Cardiac muscle cell (in vitro differentiated cells and primary cell): ENCODE data around the gene NRL. TPM values are rescaled to one million over a fixed set of nuclear protein-coding genes. Genes with fewer than 3 reads are reported as not detected.

Experiments
- DNase-seq, 2 donors: peaks; one replicate each; pipeline versions ENCODE4 v3.0.0 to v3.0.0-alpha.2; 2010 to 2017; ENCODE audit warnings: low read depth in 1 of 2, low spot score in 1 of 2
- H3K27ac ChIP-seq: fragments of 200-600 bp; sonication (generic); 2 replicates; pipeline ENCODE4 v1.5.1; 2016
- H3K27me3 ChIP-seq: fragments of 200-600 bp; sonication (generic); 2 replicates; pipeline ENCODE4 v1.6.0; 2016; ENCODE audit warnings: control low read depth
- H3K36me3 ChIP-seq: fragments of 200-600 bp; sonication (generic); 2 replicates; pipeline ENCODE4 v1.5.1; 2016; ENCODE audit warnings: control low read depth
- H3K4me1 ChIP-seq: fragments of 200-600 bp; sonication (generic); 2 replicates; pipeline ENCODE4 v1.8.1; 2017; ENCODE audit warnings: low read depth, mild to moderate bottlenecking, mixed run types
- H3K4me3 ChIP-seq: fragments of 200-600 bp; sonication (generic); 2 replicates; pipeline ENCODE4 v1.5.1; 2016; ENCODE audit warnings: mild to moderate bottlenecking
- H3K9me3 ChIP-seq: fragments of 200-600 bp; sonication (generic); 2 replicates; pipeline ENCODE4 v1.5.1; 2017; ENCODE audit warnings: low read depth, mild to moderate bottlenecking, control low read depth
- polyA plus RNA-seq: library from polyadenylated mRNA; unstranded; fragments of >200 nt; fragmentation: Nextera tagmentation; extraction: Ambion mirVana; gene quantifications from 2 replicates; pipeline ENCODE4 v1.2.1, GENCODE V29; 2016
- total RNA-seq: library from RNA; depleted of rRNA; stranded (reverse); fragments of >200 nt; gene quantifications from 2 replicates; pipeline ENCODE4 v1.2.3, GENCODE V29; 2016
- TF ChIP-seq, protein P1 (sequence below): IDR thresholded peaks from 2 replicates; pipeline ENCODE4 v1.5.1; 2012; ENCODE audit warnings: low read depth, mild to moderate bottlenecking, low read length

NRL gene
- total and polyA plus RNA-seq, 2 experiments from 2014 or later: 4.2 to 5.1 TPM

DNA sequence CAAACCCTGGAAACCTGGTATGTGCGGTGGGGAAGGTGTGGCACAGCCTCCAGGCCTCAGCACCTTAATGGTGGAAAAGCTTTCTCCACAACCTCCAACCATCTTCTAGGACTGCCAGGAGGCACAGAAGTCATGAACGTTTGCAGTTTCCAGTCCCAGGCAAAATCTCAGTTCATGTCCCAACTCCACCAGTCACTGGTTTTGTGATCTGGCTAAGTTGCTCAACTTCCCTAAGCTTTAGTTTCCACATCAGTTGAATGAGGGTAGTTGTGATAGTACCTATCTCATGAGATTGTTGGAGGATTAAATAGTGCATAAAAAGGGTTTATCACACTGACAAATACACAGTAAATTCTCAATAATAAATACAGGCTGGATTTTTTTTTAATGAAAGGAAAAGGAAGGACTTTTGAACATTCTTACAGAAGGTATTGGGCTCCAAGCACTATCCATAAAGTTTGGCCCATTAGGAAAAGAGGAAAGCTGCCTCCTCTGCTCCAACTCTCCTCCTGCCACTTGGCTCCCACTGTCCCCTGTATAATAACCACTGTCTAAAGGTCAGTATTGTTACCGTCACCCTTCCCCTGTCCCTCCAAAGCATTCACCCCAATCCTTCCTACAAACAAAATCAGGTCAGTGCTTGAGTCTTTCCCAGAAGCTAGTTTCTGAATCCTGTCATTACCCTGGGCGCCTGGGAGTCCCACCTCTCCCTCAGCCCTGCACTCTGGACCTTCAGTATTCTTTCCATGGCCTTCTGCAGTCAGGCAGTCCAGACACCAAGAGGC is 14.4 kb downstream of the NRL start:
- Histone ChIP-seq H3K9me3 (no peaks in the 10 kb centered on the region), H3K27me3 (no peaks in the 10 kb centered on the region), H3K4me3 (no peak overlapping the region), H3K36me3 (no peaks in the 10 kb centered on the region), H3K27ac (no peak overlapping the region), H3K4me1 (peaks cover 1% of the 10 kb centered on the region)
- TF ChIP-seq, protein P1, sequence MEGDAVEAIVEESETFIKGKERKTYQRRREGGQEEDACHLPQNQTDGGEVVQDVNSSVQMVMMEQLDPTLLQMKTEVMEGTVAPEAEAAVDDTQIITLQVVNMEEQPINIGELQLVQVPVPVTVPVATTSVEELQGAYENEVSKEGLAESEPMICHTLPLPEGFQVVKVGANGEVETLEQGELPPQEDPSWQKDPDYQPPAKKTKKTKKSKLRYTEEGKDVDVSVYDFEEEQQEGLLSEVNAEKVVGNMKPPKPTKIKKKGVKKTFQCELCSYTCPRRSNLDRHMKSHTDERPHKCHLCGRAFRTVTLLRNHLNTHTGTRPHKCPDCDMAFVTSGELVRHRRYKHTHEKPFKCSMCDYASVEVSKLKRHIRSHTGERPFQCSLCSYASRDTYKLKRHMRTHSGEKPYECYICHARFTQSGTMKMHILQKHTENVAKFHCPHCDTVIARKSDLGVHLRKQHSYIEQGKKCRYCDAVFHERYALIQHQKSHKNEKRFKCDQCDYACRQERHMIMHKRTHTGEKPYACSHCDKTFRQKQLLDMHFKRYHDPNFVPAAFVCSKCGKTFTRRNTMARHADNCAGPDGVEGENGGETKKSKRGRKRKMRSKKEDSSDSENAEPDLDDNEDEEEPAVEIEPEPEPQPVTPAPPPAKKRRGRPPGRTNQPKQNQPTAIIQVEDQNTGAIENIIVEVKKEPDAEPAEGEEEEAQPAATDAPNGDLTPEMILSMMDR: no peak
- DNase-seq: no peak

DNA sequence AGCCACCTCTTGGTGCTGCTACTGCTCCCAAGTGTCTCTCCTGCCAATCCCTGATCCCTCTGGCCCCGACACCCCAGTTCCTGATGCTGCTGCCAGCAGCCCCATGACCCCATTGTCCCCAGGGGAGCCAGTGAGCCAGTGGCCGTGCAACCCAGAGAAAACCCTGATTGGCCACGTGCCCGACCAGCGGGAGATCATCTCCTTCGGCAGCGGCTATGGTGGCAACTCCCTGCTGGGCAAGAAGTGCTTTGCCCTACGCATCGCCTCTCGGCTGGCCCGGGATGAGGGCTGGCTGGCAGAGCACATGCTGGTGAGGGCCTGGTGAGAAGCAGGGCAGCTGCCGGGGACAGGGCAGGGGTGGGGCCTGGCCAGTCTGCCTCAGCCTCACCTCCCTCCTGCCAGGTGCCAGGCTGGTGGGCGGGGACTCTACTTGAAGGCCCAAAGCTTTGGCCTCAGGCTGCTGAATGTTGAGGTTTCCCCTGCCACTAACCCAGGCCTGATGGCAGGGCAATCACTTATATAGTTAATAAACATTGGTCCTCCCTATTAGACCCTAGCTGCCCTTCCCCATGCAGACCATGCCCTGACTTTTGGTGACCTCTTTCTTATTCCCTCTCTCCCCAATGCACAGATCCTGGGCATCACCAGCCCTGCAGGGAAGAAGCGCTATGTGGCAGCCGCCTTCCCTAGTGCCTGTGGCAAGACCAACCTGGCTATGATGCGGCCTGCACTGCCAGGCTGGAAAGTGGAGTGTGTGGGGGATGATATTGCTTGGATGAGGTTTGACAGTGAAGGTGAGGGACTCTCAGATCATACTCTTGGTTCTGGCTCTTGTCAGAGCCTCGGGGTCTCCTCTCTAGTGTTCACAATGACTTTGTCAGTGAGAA is 15.6 kb downstream of the NRL start:
- Histone ChIP-seq H3K4me1 (peaks cover 7% of the 10 kb centered on the region), H3K4me3 (no peak overlapping the region), H3K27me3 (no peaks in the 10 kb centered on the region), H3K36me3 (no peaks in the 10 kb centered on the region), H3K9me3 (no peaks in the 10 kb centered on the region), H3K27ac (no peak overlapping the region)
- TF ChIP-seq, protein P1: no peak
- no peak for DNase-seq

DNA sequence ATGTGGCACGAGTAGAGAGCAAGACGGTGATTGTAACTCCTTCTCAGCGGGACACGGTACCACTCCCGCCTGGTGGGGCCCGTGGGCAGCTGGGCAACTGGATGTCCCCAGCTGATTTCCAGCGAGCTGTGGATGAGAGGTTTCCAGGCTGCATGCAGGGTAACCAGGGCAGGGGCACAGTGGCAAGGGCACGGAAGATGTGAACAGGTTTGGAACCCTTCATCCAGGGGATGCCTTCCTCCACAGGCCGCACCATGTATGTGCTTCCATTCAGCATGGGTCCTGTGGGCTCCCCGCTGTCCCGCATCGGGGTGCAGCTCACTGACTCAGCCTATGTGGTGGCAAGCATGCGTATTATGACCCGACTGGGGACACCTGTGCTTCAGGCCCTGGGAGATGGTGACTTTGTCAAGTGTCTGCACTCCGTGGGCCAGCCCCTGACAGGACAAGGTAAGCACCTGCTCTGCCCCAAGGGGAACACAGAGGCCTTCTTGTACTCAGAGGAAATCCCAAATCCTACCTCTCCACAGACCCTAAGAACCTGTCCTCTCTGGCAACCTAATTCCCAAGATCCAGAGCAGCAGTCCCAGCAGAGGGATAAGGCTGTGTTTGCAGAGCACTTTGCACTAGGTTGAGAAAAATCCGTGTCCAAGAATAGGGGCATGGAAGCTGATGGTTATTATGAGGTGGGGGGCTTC is 16.4 kb downstream of the NRL start:
- H3K9me3 ChIP-seq: no peaks in the 10 kb centered on the region
- no peaks in the 10 kb centered on the region for H3K36me3 ChIP-seq
- H3K4me1 ChIP-seq: peaks cover 7% of the 10 kb centered on the region
- H3K27ac ChIP-seq: no peak overlapping the region
- H3K4me3 ChIP-seq: no peak overlapping the region
- H3K27me3 ChIP-seq: no peaks in the 10 kb centered on the region
- TF ChIP-seq, protein P1: no peak
- DNase-seq: no peak

DNA sequence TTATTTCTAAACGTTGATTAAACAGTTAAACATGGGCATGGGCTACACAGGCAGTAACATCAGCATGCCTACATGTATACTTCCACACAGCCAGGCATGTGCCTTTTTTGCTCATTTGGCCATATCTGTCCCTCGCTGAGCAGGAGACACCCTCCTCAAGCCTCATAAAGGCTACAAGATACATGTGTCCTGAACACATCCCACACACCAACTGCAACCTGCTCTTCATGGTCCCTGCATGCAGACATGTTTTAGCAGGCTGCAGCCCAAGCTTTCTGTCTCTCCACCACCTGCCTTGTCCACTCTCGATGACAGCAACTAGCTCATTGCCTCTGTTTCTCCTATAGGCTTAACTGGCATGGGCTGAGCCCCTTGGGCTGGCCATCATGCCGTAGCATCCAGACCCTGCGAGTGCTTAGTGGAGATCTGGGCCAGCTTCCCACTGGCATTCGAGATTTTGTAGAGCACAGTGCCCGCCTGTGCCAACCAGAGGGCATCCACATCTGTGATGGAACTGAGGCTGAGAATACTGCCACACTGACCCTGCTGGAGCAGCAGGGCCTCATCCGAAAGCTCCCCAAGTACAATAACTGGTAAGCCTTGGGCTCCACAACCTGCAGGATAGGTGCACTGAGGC is 18.1 kb downstream of the NRL start:
- Histone ChIP-seq H3K27me3 (no peaks in the 10 kb centered on the region), H3K4me3 (no peak overlapping the region), H3K9me3 (no peaks in the 10 kb centered on the region), H3K36me3 (no peaks in the 10 kb centered on the region), H3K4me1 (peaks cover 7% of the 10 kb centered on the region), H3K27ac (no peak overlapping the region)
- TF ChIP-seq, protein P1: no peak
- no peak for DNase-seq
